Esophagus squamous epithelium (tissue), 4 donors: ENCODE data around the gene LARGE1.

Experiments used
- CTCF ChIP-seq, 6 experiments: fragments of 450-650 bp in 4 of 6; fragments of 200-600 bp in 2 of 6; sonication (generic) in 2 of 6; IDR thresholded peaks; one replicate each; pipeline ENCODE4 v1.5.1; 2016 to 2019; ENCODE audit warnings: antibody characterized with exemption in 6 of 6, mild to moderate bottlenecking in 4 of 6, moderate library complexity in 4 of 6
- POLR2A ChIP-seq, 4 donors: fragments of 450-650 bp; IDR thresholded peaks; one replicate each; pipeline ENCODE4 v1.6.1; 2017; ENCODE audit warnings: antibody characterized with exemption in 4 of 4, mild to moderate bottlenecking in 4 of 4, moderate library complexity in 3 of 4

GRCh38 chr22:33459137-33459536 is 461.1 kb downstream of the LARGE1 start:
- TF ChIP-seq POLR2A (IDR thresholded peaks at IDR 0.05) (no peak), CTCF (IDR thresholded peaks at IDR 0.05) (no peak)
